Measurements from ENCODE around the gene MED15. TPM values are rescaled to one million over a fixed set of nuclear protein-coding genes. Genes with fewer than 3 reads are reported as not detected.
"Not testable (repeated sequence)": the region's sequence is repeated elsewhere in the genome, so short reads cannot be mapped to it uniquely, and the experiment has no call there.

The MED15 gene
- 19.5 and 26.9 TPM in 2 replicates for total RNA-seq (2014; rRNA removed; shearing (Covaris generic))

GRCh38 chr22:20507253-20508066 lies at the start of gene MED15:
Gene MED15, plus strand, starts transcription at chr22:20507610. Its CDS starts 69 bp downstream, at chr22:20507679.
- peak; percentile 85 for DNase-seq (ENCODE audit: low read depth)

GRCh38 chr22:20458530-20459151 lies 48.8 kb upstream of the MED15 start:
- no peak for DNase-seq (ENCODE audit: low read depth)

- DNase-seq (ENCODE audit: low read depth) = no peak
Measured at GRCh38 chr22:20459152-20459542, 48.3 kb upstream of the MED15 start.

- DNase-seq (ENCODE audit: low read depth) = no peak
Measured at GRCh38 chr22:20459862-20460261, 47.5 kb upstream of the MED15 start.

- no peak for DNase-seq (ENCODE audit: low read depth)
Measured at GRCh38 chr22:20463324-20464095, 43.9 kb upstream of the MED15 start.

- no peak for DNase-seq (ENCODE audit: low read depth)
Measured at GRCh38 chr22:20464096-20464614, 43.3 kb upstream of the MED15 start.

GRCh38 chr22:20464912-20465758 lies 42.3 kb upstream of the MED15 start:
- no peak for DNase-seq (ENCODE audit: low read depth)

- DNase-seq (ENCODE audit: low read depth) = no peak
Measured at GRCh38 chr22:20465759-20466077, 41.7 kb upstream of the MED15 start.

- no peak for DNase-seq (ENCODE audit: low read depth)
Measured at GRCh38 chr22:20466659-20467379, 40.6 kb upstream of the MED15 start.

- no peak for DNase-seq (ENCODE audit: low read depth)
Measured at GRCh38 chr22:20469110-20469868, 38.1 kb upstream of the MED15 start.

GRCh38 chr22:20470525-20470924 lies 36.9 kb upstream of the MED15 start:
- not testable (repeated sequence) for DNase-seq (ENCODE audit: low read depth)

GRCh38 chr22:20471126-20471833 lies 36.1 kb upstream of the MED15 start:
- DNase-seq (ENCODE audit: low read depth) = no peak

- no peak for DNase-seq (ENCODE audit: low read depth)
Measured at GRCh38 chr22:20472629-20473442, 34.6 kb upstream of the MED15 start.

- no peak for DNase-seq (ENCODE audit: low read depth)
Measured at GRCh38 chr22:20475115-20475436, 32.3 kb upstream of the MED15 start.

GRCh38 chr22:20475569-20475968 lies 31.8 kb upstream of the MED15 start:
- DNase-seq (ENCODE audit: low read depth) = not testable (repeated sequence)

- not testable (repeated sequence) for DNase-seq (ENCODE audit: low read depth)
Measured at GRCh38 chr22:20478059-20478458, 29.4 kb upstream of the MED15 start.

GRCh38 chr22:20479612-20480196 lies 27.7 kb upstream of the MED15 start:
- no peak for DNase-seq (ENCODE audit: low read depth)

GRCh38 chr22:20483143-20483506 lies 24.3 kb upstream of the MED15 start:
- DNase-seq (ENCODE audit: low read depth) = not testable (repeated sequence)
